ENCODE measurements around the gene PTPRO.

The PTPRO gene

GRCh38 chr12:15322164-15323061, at the start of gene PTPRO:
Gene PTPRO, plus strand, starts transcription at chr12:15322508.
- peak; percentile 3 for DNase-seq

GRCh38 chr12:15273896-15274295, 48.4 kb upstream of the PTPRO start:
- no peak for DNase-seq

- DNase-seq: no peak
Observed at GRCh38 chr12:15274561-15274967, 47.7 kb upstream of the PTPRO start.

GRCh38 chr12:15276088-15276698, 46.1 kb upstream of the PTPRO start:
- DNase-seq: peak; percentile 8

GRCh38 chr12:15278816-15279658, 43.3 kb upstream of the PTPRO start:
- no peak for DNase-seq

- DNase-seq: no peak
Observed at GRCh38 chr12:15280930-15281329, 41.4 kb upstream of the PTPRO start.

GRCh38 chr12:15289192-15289591, 33.1 kb upstream of the PTPRO start:
- no peak for DNase-seq

GRCh38 chr12:15293731-15294130, 28.6 kb upstream of the PTPRO start:
- no peak for DNase-seq

- DNase-seq: no peak
Observed at GRCh38 chr12:15299947-15300346, 22.4 kb upstream of the PTPRO start.

- DNase-seq: no peak
Observed at GRCh38 chr12:15304296-15304695, 18.0 kb upstream of the PTPRO start.

- DNase-seq: no peak
Observed at GRCh38 chr12:15306605-15307004, 15.7 kb upstream of the PTPRO start.

GRCh38 chr12:15307079-15307478, 15.2 kb upstream of the PTPRO start:
- DNase-seq: no peak

- DNase-seq: no peak
Observed at GRCh38 chr12:15318841-15319240, 3.5 kb upstream of the PTPRO start.

- no peak for DNase-seq
Observed at GRCh38 chr12:15320881-15321280, 1.4 kb upstream of the PTPRO start.

- no peak for DNase-seq
Observed at GRCh38 chr12:15323480-15323879, 1.2 kb downstream of the PTPRO start.

- DNase-seq: no peak
Observed at GRCh38 chr12:15329891-15330290, 7.6 kb downstream of the PTPRO start.

GRCh38 chr12:15334225-15334624, 11.9 kb downstream of the PTPRO start:
- no peak for DNase-seq

- no peak for DNase-seq
Observed at GRCh38 chr12:15335959-15336358, 13.7 kb downstream of the PTPRO start.

GRCh38 chr12:15336768-15337553, 14.7 kb downstream of the PTPRO start:
- no peak for DNase-seq

GRCh38 chr12:15341371-15341770, 19.1 kb downstream of the PTPRO start:
- DNase-seq: no peak

- DNase-seq: no peak
Observed at GRCh38 chr12:15344561-15344960, 22.3 kb downstream of the PTPRO start.

- DNase-seq: no peak
Observed at GRCh38 chr12:15346488-15346887, 24.2 kb downstream of the PTPRO start.

GRCh38 chr12:15350643-15351042, 28.3 kb downstream of the PTPRO start:
- DNase-seq: no peak
